ENCODE measurements around the gene GHRH.

GRCh38 chr20:37238935-37239451 lies 22.6 kb downstream of the GHRH start:
- TF ChIP-seq USF2 (IDR thresholded peaks at IDR 0.05) (no peak), SREBF2 (IDR thresholded peaks at IDR 0.05) (no peak), CTCF (IDR thresholded peaks at IDR 0.05) (no peak), EP300 (IDR thresholded peaks at IDR 0.05) (no peak), EHMT2 (IDR thresholded peaks at IDR 0.05; ENCODE audit: low read depth) (no peak), CBX2 (IDR thresholded peaks at IDR 0.05; ENCODE audit: borderline replicate concordance, low read depth) (no peak), RCOR1 (IDR thresholded peaks at IDR 0.05; ENCODE audit: low read depth, low read length) (no peak), HDAC2 (IDR thresholded peaks at IDR 0.05) (no peak), EHF (CRISPR knock-in tag; IDR thresholded peaks at IDR 0.05) (no peak), ZSCAN20 (CRISPR knock-in tag; IDR thresholded peaks at IDR 0.05) (no peak), HOXA7 (CRISPR knock-in tag; IDR thresholded peaks at IDR 0.05) (no peak), MAX (IDR thresholded peaks at IDR 0.05) (no peak)
